Activated CD8-positive, alpha-beta memory T cell treated with anti-CD3 and anti-CD28 coated beads for 48 hours (primary cell): ENCODE results near the gene PTCRA.

Experiments
- DNase-seq, 3 experiments: peaks; one replicate each; pipeline ENCODE4 v3.0.0-alpha.2; 2020; ENCODE audit warnings: low read depth in 2 of 3, low spot score in 2 of 3

The PTCRA gene

DNA sequence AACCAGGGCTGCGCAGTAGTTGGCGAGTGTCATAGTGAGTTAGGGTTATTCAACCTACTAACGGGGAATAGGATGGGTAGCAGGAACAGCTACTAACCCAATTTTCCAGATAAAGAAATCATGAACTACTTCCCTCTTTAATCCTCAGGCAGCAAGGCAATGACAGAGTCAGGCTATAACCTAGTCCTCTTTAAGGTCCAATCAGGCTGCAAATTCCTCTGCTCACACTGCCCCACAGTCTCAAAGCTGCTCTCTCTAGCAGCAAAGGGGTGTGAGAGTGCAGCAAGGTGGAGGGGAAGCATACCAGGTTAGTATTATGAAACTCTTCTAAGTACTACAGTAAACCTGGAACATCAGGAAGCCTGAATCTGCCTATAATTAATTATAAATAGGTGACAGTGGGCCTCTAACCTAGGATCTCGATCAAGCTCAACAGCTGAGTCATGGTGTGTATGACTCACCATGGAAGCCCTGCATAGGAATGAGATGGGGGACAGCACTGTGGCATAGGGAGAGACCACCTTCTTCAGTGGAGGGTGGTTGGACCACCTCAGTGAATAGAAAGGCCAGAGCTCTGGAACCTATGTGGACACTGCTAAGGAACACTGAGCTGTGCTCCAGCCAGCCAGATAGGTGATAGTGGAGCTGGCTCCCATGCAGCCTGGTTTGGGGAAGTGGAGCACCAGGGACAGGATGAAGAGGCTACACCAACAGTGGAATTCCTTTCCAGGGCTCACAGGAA is 55.2 kb downstream of the PTCRA start:
- no peak for DNase-seq

DNA sequence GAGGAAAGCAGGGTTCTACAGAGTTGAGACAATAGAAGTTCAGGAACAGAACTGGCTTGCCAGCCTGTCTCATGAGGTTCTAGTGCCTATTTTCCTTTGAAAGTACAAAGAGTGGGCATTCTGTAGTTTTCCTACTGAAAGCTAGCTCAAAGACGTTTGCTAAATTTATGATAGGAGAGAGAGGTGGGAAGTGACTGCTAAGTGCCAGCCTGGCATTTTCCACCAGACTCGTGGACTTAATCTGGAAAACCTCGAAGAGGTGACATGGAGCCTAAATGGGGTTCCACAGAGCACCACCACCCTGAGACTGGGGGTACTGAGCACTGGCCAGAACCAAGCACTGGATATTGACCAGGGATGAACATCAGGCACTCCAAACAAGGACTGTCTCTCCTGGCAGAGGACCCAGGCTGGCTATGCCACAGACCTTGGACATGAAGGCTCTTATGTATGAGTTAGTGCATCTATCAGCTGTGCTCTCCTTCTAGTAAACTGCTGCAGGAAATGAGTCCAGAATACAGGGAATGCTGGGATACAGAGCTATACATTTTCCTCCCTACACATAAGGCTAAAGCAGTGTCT is 56.0 kb downstream of the PTCRA start:
- DNase-seq, result no peak

DNA sequence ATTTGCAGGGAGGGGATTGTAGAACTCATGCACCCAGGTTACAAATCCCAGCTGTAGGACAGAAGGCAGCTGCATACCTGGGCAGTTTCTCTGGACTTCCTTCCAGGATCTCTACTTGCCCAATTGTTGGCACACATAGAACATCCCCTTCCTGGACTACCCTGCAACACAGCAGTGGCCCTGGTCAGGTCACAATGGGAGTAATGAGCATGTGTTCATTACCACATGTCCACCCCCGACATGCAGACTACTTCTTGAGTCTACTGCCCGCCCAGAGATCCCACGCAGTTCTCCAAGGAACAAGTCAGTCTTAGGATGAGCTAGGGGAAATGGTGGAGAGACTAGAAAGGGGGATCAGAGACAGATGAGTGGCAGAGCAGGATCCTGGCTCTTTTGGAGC is 58.1 kb downstream of the PTCRA start:
- no peak for DNase-seq

DNA sequence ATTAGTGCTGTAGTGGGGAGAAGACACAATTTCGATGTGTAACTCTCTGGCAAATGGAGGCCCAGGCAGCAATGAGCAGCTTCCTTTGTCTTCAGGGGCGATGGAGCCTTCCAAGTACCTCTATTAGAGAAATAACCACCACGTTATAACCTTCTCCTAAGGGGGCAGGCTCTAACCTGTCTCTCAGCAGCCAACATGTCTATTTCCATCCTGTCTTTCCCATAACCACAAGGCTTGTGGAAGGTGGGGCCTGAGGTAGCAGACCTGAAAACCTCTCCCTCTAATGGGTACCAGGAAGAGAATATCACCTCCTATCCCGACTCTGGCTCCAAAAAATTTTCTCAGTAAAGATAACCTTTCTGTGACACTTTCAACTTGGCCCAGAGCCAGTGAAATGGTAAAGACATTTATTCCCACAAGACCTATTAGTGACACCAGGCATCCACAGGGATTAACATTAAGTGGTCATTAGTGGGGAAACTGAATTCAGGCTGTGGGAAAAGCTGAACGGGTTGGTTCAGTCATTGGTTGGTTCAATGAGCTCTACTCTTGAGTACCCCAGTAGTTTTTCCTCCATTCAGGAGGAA is 59.2 kb downstream of the PTCRA start:
- no peak for DNase-seq
